ENCODE data around the gene NCF4.

NCF4 gene

DNA sequence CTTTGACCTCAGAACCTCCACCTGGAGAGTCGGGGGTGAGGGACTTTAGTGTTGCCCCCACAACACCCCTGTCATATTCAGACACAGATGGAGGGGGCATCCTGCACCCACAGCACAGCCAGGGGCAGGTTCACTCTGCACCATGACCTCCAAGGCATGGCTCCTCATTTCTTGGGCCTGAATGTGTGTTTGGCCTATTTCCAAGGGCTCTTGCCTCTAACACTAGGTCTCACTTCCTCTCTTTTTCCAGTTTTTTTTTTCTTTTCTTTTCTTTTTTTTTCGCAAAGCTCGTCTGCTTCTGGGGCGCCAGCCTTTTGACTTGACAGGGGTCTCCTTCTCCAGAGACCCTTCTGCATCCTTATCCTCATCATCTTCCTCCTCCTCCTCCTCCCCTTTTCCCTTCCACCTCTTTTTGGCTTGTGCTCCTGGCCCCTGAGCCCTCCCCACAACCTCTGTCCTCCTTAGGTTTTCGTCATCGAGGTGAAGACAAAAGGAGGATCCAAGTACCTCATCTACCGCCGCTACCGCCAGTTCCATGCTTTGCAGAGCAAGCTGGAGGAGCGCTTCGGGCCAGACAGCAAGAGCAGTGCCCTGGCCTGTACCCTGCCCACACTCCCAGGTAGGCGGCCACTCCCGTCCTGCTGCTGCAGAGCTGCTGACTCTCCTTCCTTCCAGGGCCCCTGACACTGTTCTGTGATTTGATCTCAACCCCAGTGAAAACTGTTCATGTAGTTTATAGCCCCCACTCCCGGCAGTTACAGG is 3.8 kb downstream of the NCF4 start:
- no peak for DNase-seq (ENCODE audit: low read depth)
- TF ChIP-seq, protein P1, sequence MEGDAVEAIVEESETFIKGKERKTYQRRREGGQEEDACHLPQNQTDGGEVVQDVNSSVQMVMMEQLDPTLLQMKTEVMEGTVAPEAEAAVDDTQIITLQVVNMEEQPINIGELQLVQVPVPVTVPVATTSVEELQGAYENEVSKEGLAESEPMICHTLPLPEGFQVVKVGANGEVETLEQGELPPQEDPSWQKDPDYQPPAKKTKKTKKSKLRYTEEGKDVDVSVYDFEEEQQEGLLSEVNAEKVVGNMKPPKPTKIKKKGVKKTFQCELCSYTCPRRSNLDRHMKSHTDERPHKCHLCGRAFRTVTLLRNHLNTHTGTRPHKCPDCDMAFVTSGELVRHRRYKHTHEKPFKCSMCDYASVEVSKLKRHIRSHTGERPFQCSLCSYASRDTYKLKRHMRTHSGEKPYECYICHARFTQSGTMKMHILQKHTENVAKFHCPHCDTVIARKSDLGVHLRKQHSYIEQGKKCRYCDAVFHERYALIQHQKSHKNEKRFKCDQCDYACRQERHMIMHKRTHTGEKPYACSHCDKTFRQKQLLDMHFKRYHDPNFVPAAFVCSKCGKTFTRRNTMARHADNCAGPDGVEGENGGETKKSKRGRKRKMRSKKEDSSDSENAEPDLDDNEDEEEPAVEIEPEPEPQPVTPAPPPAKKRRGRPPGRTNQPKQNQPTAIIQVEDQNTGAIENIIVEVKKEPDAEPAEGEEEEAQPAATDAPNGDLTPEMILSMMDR (conservative IDR thresholded peaks at IDR 0.05; ENCODE audit: low read depth, low read length), result no peak
- H3K4me3 ChIP-seq (ENCODE audit: low read depth, low read length), result no peak overlapping the region

DNA sequence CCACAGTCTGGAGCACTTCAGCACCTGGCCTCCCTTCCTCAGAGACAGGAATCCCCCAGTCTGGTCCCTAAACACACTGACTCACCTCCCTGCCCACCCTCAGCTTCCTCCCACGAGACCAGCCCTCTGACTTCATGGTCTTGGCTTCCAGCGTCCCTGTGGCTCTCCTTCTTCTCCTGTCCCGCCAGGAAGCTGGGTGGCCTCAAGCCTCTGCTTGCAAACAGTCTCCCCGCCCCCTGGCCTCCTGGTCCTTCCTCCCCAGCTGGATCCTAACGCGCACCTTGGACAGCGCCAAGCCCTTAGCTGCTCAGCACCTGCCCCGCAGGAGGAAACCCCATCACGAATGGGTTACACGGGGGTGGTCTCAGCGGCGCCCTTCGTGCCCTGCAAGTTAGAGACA is 4.5 kb downstream of the NCF4 start:
- TF ChIP-seq, protein P1 (conservative IDR thresholded peaks at IDR 0.05; ENCODE audit: low read depth, low read length), result no peak
- DNase-seq (ENCODE audit: low read depth), result no peak
- H3K4me3 ChIP-seq (ENCODE audit: low read depth, low read length), result no peak overlapping the region

DNA sequence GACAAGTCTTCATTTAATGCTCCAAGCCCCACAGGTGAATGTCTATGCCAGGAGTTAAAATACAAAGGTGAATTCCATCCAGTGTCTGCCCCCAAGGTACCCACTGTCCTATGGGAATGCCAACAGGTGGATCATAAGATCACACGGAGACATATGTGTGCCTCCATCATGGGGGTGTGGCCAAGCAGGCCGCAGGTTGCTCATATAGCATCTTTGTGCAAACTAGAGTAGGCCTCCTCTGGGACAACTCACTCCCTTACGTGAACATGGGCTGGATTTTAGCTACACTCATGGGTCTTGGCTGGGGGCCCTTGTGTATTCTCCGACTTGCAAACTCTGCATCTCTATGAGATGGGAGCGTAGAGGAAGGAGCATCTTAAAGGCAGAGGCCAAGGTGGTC is 6.9 kb downstream of the NCF4 start:
- H3K4me3 ChIP-seq (ENCODE audit: low read depth, low read length), result no peak overlapping the region
- no peak for DNase-seq (ENCODE audit: low read depth)
- TF ChIP-seq, protein P1 (conservative IDR thresholded peaks at IDR 0.05; ENCODE audit: low read depth, low read length), result no peak

DNA sequence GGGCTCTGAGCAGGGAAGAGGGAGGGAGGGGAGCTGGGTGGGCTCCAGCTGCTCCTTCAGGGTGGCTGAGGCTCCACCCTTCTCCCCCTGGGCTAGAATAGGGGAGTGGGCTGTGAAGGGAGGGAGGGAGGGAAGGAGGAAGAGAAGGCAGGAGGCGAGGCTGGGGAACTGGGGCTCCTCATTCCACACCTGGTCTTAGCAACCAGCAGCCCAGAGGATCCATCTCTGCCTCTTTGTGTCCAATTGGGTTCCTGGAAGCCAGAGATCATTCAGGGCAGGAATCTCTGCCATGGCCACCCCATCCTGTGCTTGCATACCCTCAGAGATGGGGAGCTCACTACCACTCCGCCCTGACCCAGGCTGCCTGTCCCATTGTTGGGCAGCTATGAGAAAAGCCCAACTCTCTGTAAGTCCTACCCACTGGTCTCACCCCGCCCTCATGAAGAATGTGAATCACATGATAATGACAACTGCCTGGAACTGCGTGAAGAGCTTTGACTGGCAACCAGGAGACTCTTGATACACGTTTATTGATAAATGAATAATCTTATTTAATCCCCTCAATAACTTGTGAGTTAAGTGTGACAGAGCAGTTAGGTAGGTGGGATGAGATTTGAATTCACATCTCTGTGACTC is 7.9 kb downstream of the NCF4 start:
- DNase-seq (ENCODE audit: low read depth), result no peak
- TF ChIP-seq, protein P1 (conservative IDR thresholded peaks at IDR 0.05; ENCODE audit: low read depth, low read length), result no peak
- no peak overlapping the region for H3K4me3 ChIP-seq (ENCODE audit: low read depth, low read length)

DNA sequence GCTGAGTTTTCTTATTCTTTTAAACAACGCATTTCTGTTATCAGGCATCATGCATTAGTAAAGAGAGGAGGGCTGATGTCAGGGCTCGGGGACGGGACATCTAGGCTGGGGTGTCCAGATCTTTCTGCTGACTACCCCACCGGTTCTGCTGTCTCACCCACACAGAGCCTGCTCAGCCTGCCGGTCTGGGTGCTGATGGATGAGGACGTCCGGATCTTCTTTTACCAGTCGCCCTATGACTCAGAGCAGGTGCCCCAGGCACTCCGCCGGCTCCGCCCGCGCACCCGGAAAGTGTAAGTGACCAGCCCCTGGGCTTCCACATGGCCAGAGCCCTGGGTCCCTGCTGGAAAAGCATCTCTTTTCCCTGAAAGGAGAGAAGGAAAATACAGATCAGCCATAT is 9.4 kb downstream of the NCF4 start:
- TF ChIP-seq, protein P1 (conservative IDR thresholded peaks at IDR 0.05; ENCODE audit: low read depth, low read length), result no peak
- H3K4me3 ChIP-seq (ENCODE audit: low read depth, low read length), result no peak overlapping the region
- DNase-seq (ENCODE audit: low read depth), result no peak

DNA sequence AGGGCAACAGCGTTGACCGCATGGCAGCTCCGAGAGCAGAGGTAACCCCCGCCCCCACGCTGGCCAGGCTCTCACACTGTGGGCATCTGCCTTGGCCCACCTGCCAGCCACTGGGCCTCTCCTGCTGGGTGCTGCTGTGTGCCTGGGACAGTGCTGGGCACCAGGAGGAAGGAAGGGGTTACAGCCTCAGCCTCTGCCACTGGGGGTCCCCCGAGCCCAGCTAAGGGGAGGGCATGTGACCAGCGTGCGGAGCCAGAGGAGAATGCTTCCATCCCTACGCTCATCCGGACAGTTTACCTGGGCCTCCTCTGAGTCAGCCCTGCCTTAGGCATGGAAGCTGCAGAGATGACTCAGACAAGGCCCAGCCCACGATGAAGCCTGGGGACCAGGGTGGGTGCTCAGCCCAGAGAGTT is 10.9 kb downstream of the NCF4 start:
- TF ChIP-seq, protein P1 (conservative IDR thresholded peaks at IDR 0.05; ENCODE audit: low read depth, low read length), result no peak
- H3K4me3 ChIP-seq (ENCODE audit: low read depth, low read length), result no peak overlapping the region
- DNase-seq (ENCODE audit: low read depth), result no peak

DNA sequence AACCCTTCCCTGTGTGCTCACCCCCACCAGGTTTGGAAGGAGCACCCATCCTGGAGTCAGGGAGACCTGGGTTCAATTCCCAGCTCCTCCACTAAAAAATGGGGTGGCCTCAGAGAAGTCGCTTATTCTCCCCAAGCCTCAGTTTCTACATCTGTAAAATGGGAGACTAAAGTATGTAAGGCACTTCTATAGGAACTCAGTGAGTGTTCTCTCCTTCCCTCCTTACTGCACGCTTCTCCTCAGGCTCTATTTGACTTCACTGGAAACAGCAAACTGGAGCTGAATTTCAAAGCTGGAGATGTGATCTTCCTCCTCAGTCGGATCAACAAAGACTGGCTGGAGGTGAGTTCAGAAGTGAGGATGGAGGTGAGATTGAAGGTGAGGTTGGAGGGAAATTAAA is 11.3 kb downstream of the NCF4 start:
- TF ChIP-seq, protein P1 (conservative IDR thresholded peaks at IDR 0.05; ENCODE audit: low read depth, low read length), result no peak
- no peak overlapping the region for H3K4me3 ChIP-seq (ENCODE audit: low read depth, low read length)
- DNase-seq (ENCODE audit: low read depth), result no peak
